GM21423 (cell line): ENCODE measurements around the gene STARD10.

ENCODE experiments used
- ATAC-seq: cut with Tn5 transposase; IDR thresholded peaks from one replicate; pipeline ENCODE4 v1.9.1; 2021; ENCODE audit warnings: mild to moderate bottlenecking, moderate library complexity; ENCODE audit not compliant: unreplicated experiment

STARD10 gene

DNA sequence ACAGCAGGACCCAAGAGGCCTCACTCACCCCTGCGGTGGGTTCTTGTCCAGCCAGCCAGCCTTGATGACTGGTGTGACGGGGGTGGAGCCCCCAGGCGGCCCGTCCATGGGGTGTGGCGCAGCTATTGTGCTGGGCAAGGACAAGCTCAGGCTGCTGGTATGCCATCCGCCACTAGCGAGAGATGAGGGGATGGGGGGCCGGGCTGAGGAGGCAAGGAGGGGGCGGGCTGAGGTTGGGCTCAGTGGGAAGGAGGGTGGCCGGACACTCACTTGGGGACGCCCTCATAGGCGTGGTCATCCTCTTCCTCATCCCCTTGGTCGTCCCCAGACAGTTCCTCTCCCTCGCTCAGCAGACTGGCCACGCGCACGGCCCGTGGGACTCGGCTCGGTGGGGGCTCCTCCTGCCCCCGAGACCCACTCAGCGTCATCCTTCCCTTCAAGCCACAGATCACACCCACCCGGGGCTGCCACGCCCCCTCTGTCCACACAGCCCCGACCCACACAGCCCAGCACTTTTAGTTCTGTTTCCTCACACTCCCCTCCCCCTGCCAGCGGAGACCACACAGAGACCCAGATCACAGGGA is 81.6 kb downstream of the STARD10 start:
- no peak for ATAC-seq

- no peak for ATAC-seq
These were observed 82.7 kb downstream of the STARD10 start for GRCh38 chr11:72711141-72711540.

GRCh38 chr11:72710278-72710677 is 83.6 kb downstream of the STARD10 start:
- ATAC-seq = no peak

GRCh38 chr11:72709478-72710238 is 84.2 kb downstream of the STARD10 start:
- no peak for ATAC-seq

- no peak for ATAC-seq
These were observed 86.8 kb downstream of the STARD10 start for GRCh38 chr11:72707032-72707431.

- ATAC-seq = no peak
These were observed 87.3 kb downstream of the STARD10 start for GRCh38 chr11:72706579-72706978.

GRCh38 chr11:72705442-72706365 is 88.1 kb downstream of the STARD10 start:
- ATAC-seq = no peak

DNA sequence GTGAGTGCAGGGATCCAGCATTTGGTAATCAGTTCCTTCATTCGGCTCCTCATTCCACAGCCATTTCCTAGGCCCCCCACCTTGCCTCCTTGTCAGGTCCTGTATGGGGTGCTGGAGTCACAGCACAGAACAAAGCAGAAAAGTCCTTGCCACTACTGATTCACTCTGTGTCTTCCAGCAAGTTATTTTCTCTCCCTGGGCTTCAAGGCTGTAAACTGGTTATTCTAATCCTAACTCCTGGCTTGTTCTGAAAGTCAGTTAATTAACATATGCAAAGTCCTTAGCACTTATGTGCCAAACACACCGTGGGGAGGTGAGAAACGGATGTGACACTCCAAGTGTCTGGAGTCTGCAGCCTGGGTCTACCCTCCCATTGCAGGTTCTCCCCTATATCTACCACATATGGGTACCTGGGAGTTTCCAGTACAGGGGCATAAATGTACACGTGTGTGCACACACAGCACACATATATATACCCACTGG is 89.0 kb downstream of the STARD10 start:
- ATAC-seq = no peak
